DMS53 treated with DMSO at 0.1 percent for 48 hours (cell line): Measurements from ENCODE around the gene POLK.

Experiments
- DNase-seq: peaks from one replicate; lab custom pipeline; 2025; ENCODE audit not compliant: unreplicated experiment; lab: John Stamatoyannopoulos, UW

The POLK gene

GRCh38 chr5:75640395-75640794 is 128.7 kb downstream of the POLK start:
- DNase-seq: no peak

GRCh38 chr5:75640826-75641225 is 129.1 kb downstream of the POLK start:
- no peak for DNase-seq

- DNase-seq: no peak
Measured at GRCh38 chr5:75648712-75649111, 137.0 kb downstream of the POLK start.
